ENCODE results near the gene MCCD1.
"Not testable (repeated sequence)": the region's sequence is repeated elsewhere in the genome, so short reads cannot be mapped to it uniquely, and the experiment has no call there.

The MCCD1 gene

GRCh38 chr6:31509036-31509435 is 19.7 kb upstream of the MCCD1 start:
- intact Hi-C loops (cut with DNase I); DNase-seq: not testable (repeated sequence)

- intact Hi-C loops (cut with DNase I), result no loop called here
- no peak for DNase-seq
These were observed 18.8 kb upstream of the MCCD1 start for GRCh38 chr6:31510007-31510406.

GRCh38 chr6:31513456-31514165 is 15.2 kb upstream of the MCCD1 start:
- intact Hi-C loops (cut with DNase I), result no loop called here
- peak in 1 of 10 donors; percentile 58 for DNase-seq

GRCh38 chr6:31521835-31522234 is 6.9 kb upstream of the MCCD1 start:
- no peak for DNase-seq
- intact Hi-C loops (cut with DNase I), result no loop called here

GRCh38 chr6:31525553-31525931 is 3.2 kb upstream of the MCCD1 start:
- no peak for DNase-seq
- intact Hi-C loops (cut with DNase I), result no loop called here

DNA sequence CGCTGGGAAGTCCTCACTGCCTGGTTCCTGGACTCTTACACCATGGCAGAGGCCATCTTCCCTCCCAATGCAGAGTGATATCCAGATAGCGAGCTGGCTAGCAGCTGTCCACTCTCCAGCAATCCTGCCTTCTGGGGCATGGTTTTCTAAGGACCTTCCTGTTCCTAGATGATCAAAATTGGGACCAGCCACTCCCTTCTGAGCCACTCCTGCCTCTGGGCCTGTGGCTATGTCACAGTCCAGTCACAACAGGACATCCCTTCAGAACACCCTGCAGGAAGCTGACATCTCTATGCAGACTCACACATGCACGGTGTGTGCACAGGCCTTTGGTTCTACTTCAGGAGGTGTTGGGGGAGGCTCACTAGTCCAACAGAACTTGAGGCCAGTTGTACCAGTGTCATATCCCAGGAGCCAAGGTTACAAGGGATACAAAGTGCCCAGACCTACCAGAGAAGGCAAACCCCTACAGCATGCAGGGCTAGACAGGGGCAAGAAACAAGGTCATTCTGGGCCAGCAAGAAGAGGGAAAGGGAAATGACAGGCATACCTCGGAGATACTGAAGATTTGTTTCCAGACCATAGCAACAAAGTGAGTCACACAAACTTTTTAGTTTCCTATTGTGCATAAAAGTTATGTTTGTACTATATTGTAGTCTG is 2.7 kb upstream of the MCCD1 start:
- DNase-seq, result no peak
- intact Hi-C loops (cut with DNase I), result no loop called here

DNA sequence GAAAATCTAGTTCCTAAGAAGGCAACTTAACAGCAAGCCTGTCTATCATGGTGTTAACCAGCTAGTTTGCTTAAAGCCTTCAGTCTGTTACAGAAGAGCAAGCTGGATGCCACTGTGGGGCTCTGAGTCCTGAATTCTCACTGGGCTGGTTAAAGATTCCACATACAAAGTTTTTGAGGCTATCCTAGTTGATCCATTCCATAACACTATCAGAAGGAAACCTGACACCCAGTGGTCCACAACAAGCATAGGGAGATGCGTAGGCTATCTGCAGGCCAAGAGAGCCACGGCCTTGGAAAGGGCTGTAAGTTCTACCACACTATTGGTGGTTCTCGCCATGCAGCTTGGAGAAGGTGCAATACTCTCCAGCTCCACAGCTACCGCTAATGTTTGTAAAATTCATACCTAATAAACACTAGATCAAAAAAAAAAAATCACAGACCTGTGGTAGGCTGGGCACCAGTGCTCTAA is 420 bp upstream of the MCCD1 start:
- no peak for DNase-seq
- intact Hi-C loops (cut with DNase I), result no loop called here

DNA sequence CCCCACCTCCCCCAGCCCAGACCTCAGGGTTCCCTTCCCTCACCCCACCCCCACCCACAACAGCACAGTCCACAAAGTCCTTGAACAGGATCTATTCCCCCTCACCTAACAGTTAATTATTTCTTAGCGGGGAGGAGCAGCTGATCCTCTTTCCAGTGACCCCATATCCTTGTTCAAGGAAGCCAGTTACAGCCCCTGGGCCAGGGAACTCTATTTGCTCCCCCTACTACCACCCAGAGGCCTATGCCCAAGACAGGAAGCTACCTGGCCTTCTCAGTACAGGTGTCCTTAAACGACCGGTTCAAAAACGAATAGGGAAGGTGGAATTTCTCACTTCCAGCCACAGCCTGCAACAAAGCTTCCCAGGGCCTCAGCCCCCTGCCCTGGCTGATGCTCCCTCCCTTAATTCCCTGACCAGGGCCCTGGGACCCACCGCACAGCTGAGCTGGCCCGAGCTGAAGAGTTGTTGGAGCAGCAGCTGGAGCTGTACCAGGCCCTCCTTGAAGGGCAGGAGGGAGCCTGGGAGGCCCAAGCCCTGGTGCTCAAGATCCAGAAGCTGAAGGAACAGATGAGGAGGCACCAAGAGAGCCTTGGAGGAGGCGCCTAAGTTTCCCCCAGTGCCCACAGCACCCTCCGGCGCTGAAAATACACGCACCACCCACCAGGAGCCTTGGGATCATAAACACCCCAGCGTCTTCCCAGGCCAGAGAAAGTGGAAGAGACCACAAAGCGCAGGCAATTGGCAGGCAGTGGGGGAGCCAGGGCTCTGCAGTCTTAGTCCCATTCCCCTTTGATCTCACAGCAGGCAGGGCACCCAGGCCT is 778 bp downstream of the MCCD1 start:
- intact Hi-C loops (cut with DNase I), result no loop called here
- peak in 1 of 10 donors; percentile 80 for DNase-seq

GRCh38 chr6:31530659-31531058 is 1.9 kb downstream of the MCCD1 start:
- intact Hi-C loops (cut with DNase I), result no loop called here
- DNase-seq, result peak in 1 of 10 donors; percentile 54

DNA sequence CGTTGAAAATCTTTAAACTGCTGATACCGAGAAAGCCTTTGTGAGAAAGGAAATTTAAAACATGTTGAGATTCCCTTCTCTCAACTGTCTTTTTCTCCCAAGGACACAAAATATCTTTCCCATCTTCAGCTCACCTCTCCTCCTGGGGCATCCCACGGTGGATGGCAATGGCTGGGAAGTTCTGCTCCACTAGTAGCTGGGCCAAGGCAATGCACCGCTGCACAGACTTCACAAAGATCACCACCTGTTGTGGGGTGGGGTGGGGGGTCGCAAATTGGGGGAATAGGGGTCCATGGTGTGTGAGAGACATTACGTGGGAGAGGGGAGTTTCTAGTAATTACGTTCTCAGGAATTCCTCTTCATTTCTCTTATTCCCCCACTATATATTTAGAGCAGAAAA is 2.4 kb downstream of the MCCD1 start:
- intact Hi-C loops (cut with DNase I), result no loop called here
- DNase-seq, result peak in 1 of 10 donors; percentile 49

- DNase-seq, result no peak
- intact Hi-C loops (cut with DNase I), result no loop called here
These were observed 3.2 kb downstream of the MCCD1 start for GRCh38 chr6:31531771-31532643.

GRCh38 chr6:31532644-31533454 is 4.1 kb downstream of the MCCD1 start:
- intact Hi-C loops (cut with DNase I), result no loop called here
- DNase-seq, result no peak

DNA sequence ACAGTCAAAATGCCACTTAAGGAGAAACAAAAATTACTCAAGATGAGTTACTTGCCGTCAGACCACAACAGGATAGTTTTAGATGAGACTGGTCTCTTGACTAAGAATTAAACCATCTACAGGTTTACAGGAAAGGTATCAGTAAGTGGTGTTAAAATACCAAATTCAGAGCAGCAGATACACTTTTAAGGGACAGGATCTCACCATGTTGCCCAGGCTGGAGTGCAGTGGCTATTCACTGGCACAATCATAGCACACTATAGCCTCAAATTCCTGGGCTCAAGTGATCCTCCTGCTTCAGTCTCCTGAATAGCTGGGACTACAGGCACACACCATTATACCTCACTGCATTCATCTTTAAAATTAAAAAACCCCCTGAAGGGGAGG is 4.7 kb downstream of the MCCD1 start:
- no peak for DNase-seq
- intact Hi-C loops (cut with DNase I), result no loop called here

GRCh38 chr6:31534011-31534410 is 5.2 kb downstream of the MCCD1 start:
- intact Hi-C loops (cut with DNase I), result no loop called here
- peak in 1 of 10 donors; percentile 33 for DNase-seq

DNA sequence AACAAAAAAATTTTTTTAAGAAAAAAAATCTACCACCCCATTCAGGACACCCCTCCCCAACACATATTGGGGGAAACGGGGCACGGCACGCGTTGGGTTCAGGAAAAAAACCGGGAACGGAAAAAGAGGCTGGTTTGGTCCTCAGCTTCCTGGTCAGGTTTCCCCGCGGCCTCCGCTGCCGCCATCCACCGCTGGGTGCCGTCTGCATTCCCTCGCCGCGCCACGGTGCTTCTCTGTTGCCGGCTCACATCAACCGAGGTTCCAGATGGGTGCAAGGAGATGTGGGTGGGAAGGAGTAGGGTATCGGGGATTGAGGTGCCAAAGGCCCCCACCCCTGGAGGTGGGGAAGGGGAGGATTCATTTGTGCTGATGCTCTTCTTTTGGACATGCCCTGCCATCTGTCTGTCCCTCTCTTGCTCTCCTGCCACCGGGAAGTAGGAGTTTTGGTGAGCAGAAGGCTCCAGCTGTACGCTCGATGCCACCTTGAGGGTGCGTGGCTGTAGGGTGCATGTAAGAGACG is 5.8 kb downstream of the MCCD1 start:
- intact Hi-C loops (cut with DNase I), result no loop called here
- DNase-seq, result peak in 2 of 10 donors; percentile 76 to 84

GRCh38 chr6:31535538-31536324 is 7.0 kb downstream of the MCCD1 start:
- no peak for DNase-seq
- intact Hi-C loops (cut with DNase I), result no loop called here

DNA sequence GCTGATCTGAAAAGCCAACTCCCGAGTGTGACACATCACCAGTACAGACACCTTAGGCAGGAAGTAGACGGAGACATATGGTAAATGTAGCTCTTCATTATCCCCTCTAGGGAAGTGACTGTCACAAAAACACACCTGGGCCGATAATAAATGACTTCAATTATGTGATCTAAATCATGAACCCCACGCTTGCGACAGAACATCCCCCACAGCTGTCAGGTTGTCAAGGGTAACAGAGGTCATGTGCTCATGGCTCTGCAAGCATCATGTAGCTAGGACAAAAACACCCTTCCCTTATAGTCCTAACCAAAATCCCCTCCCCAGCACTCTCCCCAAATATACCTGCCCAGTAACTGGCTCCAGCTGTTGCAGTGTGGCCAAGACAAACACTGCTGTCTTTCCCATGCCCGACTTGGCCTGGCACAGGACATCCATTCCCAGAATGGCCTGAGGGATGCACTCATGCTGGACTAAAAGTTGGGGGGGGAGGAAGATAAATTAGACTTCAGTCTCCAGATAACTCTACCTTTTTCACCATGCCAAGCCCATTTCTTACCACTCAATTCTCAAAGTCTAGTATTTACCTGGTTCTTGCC is 10.1 kb downstream of the MCCD1 start:
- no peak for DNase-seq
- intact Hi-C loops (cut with DNase I), result no loop called here

DNA sequence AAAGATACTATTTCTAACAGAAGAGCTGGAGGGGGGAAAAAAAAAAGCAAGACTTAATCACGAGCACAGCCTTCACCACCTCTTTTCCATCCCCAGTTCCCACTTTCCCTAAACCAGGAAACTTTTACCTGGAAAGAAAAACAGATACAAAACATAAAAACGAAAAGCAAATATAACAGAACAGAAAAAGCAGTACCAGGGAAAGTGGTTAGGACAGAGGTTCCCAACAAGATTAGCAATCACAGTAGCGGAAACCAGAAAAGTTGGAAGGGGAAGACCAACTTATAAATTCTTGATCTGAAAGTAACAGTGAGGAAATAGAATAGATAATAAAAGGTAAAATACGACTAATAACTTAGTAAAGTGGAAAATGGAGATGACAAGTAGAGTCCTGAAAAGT is 11.9 kb downstream of the MCCD1 start:
- intact Hi-C loops (cut with DNase I), result loop anchor here (5.0 to 10.0 kb wide), 4 partner anchors 122 to 414 kb away; partner anchors contain the start of genes C6orf47, GPANK1, NELFE and NEU1
- no peak for DNase-seq
